Measurements from ENCODE around the gene SMC4. TPM values are rescaled to one million over a fixed set of nuclear protein-coding genes. Genes with fewer than 3 reads are reported as not detected.
"Not testable (repeated sequence)": the region's sequence is repeated elsewhere in the genome, so short reads cannot be mapped to it uniquely, and the experiment has no call there.

The SMC4 gene
- total and polyA plus RNA-seq, 3 donors from 2014 or later, result 19.5 to 124 (median 111) TPM

DNA sequence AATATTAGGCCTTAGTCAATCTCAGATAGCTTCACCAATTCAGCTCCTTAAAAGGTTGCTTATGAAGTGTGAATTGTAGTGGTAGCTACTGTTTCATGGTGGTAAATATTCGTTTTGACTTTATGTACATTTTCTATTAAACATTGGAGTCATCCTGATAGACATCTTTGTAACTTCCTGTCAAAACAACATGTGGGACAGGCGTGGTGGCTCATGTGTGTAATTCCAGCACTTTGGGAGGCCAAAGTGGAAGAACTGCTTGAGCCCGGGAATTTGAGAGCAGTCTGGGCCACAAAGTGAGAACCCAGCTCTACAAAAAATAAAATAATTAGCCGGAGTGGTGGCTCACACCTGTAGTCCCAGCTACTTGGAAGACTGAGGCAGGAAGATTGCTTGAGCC lies 52.2 kb downstream of the SMC4 start:
- Histone ChIP-seq H3K4me1 (peaks cover 5% of the 10 kb centered on the region), H3K9me3 (no peaks in the 10 kb centered on the region), H3K4me3 (no peak overlapping the region), H3K36me3 (ENCODE audit: low read depth, missing control alignments) (no peaks in the 10 kb centered on the region), H3K27me3 (no peaks in the 10 kb centered on the region), H3K27ac (no peak overlapping the region)
- TF ChIP-seq, protein P1, sequence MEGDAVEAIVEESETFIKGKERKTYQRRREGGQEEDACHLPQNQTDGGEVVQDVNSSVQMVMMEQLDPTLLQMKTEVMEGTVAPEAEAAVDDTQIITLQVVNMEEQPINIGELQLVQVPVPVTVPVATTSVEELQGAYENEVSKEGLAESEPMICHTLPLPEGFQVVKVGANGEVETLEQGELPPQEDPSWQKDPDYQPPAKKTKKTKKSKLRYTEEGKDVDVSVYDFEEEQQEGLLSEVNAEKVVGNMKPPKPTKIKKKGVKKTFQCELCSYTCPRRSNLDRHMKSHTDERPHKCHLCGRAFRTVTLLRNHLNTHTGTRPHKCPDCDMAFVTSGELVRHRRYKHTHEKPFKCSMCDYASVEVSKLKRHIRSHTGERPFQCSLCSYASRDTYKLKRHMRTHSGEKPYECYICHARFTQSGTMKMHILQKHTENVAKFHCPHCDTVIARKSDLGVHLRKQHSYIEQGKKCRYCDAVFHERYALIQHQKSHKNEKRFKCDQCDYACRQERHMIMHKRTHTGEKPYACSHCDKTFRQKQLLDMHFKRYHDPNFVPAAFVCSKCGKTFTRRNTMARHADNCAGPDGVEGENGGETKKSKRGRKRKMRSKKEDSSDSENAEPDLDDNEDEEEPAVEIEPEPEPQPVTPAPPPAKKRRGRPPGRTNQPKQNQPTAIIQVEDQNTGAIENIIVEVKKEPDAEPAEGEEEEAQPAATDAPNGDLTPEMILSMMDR (IDR thresholded peaks at IDR 0.05), result no peak
- TF ChIP-seq POLR2A (IDR thresholded peaks at IDR 0.05), result no peak
- no peak for DNase-seq
- 65 to 84% methylated on average over 4 of the region's 4 CpGs for WGBS, 2 donors
- intact Hi-C loops (cut with DNase I; ENCODE audit: low total_unique reads), result no loop called here

GRCh38 chr3:160452251-160452650 lies 52.8 kb downstream of the SMC4 start:
- H3K27ac ChIP-seq; H3K36me3 ChIP-seq (ENCODE audit: low read depth, missing control alignments); H3K27me3 ChIP-seq; DNase-seq; H3K4me1 ChIP-seq; H3K9me3 ChIP-seq; H3K4me3 ChIP-seq; intact Hi-C loops (cut with DNase I; ENCODE audit: low total_unique reads): not testable (repeated sequence)
- 91 to 95% methylated on average over 18 to 19 of the region's 19 CpGs for WGBS, 2 donors

GRCh38 chr3:160454995-160455394 lies 55.5 kb downstream of the SMC4 start:
- no peaks in the 10 kb centered on the region for H3K27me3 ChIP-seq
- DNase-seq, result no peak
- no peak overlapping the region for H3K27ac ChIP-seq
- H3K36me3 ChIP-seq (ENCODE audit: low read depth, missing control alignments), result no peaks in the 10 kb centered on the region
- no peak overlapping the region for H3K4me3 ChIP-seq
- intact Hi-C loops (cut with DNase I; ENCODE audit: low total_unique reads), result no loop called here
- WGBS, 2 donors, result 50 to 58% methylated on average over 1 of the region's 1 CpG
- peaks cover 4% of the 10 kb centered on the region for H3K4me1 ChIP-seq
- H3K9me3 ChIP-seq, result no peaks in the 10 kb centered on the region
- TF ChIP-seq, protein P1 (IDR thresholded peaks at IDR 0.05), result no peak
- TF ChIP-seq POLR2A (IDR thresholded peaks at IDR 0.05), result no peak

DNA sequence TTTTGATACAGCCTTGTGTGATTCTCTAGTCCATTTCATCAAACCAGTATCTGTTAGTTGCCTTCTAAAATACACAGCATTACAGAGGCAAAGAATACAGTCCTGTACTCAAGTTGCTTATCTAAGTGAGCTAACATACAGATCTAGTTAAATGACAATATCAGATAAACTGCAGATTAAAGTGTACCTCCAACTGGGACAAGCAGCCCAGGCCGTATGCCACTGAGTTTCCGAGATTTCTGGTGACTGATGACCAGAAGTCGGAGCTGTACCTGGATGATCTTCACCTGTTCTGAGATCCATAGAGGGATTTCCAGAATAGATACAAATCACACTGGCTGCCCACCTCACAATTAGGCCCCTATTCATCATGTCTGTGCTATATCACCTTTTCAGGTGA lies 56.4 kb downstream of the SMC4 start:
- Histone ChIP-seq H3K9me3 (no peaks in the 10 kb centered on the region), H3K4me1 (no peaks in the 10 kb centered on the region), H3K27me3 (no peaks in the 10 kb centered on the region), H3K27ac (no peak overlapping the region), H3K36me3 (ENCODE audit: low read depth, missing control alignments) (no peaks in the 10 kb centered on the region), H3K4me3 (no peak overlapping the region)
- WGBS, 2 donors, result 88 to 94% methylated on average over 3 of the region's 3 CpGs
- TF ChIP-seq, protein P1 (IDR thresholded peaks at IDR 0.05), result no peak
- no peak for TF ChIP-seq POLR2A (IDR thresholded peaks at IDR 0.05)
- no peak for DNase-seq
- intact Hi-C loops (cut with DNase I; ENCODE audit: low total_unique reads), result no loop called here

GRCh38 chr3:160458151-160458550 lies 58.7 kb downstream of the SMC4 start:
- 71 to 80% methylated on average over 4 of the region's 4 CpGs for WGBS, 2 donors
- Histone ChIP-seq H3K4me3 (no peak overlapping the region), H3K27me3 (no peaks in the 10 kb centered on the region), H3K4me1 (no peaks in the 10 kb centered on the region), H3K9me3 (no peaks in the 10 kb centered on the region), H3K36me3 (ENCODE audit: low read depth, missing control alignments) (no peaks in the 10 kb centered on the region), H3K27ac (no peak overlapping the region)
- intact Hi-C loops (cut with DNase I; ENCODE audit: low total_unique reads), result no loop called here
- DNase-seq, result no peak
- no peak for TF ChIP-seq POLR2A (IDR thresholded peaks at IDR 0.05)
- TF ChIP-seq, protein P1 (IDR thresholded peaks at IDR 0.05), result no peak

Measured in testis (tissue), 3 donors.